KMS-11 (cell line): ENCODE measurements around the gene NPHP4.

Experiments used
- H2AFZ ChIP-seq: fragments of 200-600 bp; sonication (generic); 2 replicates; pipeline ENCODE4 v1.6.1; 2016; ENCODE audit warnings: antibody characterized with exemption, mixed run types, low read depth
- H3K27ac ChIP-seq: fragments of 200-600 bp; sonication (generic); 2 replicates; pipeline ENCODE4 v1.6.1; 2016; ENCODE audit warnings: mild to moderate bottlenecking, mixed run types
- H3K27me3 ChIP-seq: fragments of 200-600 bp; sonication (generic); 2 replicates; pipeline ENCODE4 v1.6.1; 2017; ENCODE audit warnings: mild to moderate bottlenecking, low read depth, mixed run types, moderate library complexity; ENCODE audit not compliant: insufficient read depth
- H3K36me3 ChIP-seq: fragments of 200-600 bp; sonication (generic); 2 replicates; pipeline ENCODE4 v1.6.1; 2017; ENCODE audit warnings: mild to moderate bottlenecking, mixed run types; ENCODE audit not compliant: insufficient read depth
- H3K4me1 ChIP-seq: fragments of 200-600 bp; sonication (generic); 2 replicates; pipeline ENCODE4 v1.6.1; 2016; ENCODE audit warnings: mild to moderate bottlenecking, low read depth, mixed run types; ENCODE audit not compliant: poor library complexity, severe bottlenecking
- H3K4me2 ChIP-seq: fragments of 200-600 bp; sonication (generic); 2 replicates; pipeline ENCODE4 v1.7.0; 2016; ENCODE audit warnings: mild to moderate bottlenecking, mixed run types
- H3K4me3 ChIP-seq: fragments of 200-600 bp; sonication (generic); IDR thresholded peaks from 2 replicates; pipeline ENCODE4 v1.6.1; 2017; ENCODE audit warnings: low read depth, low read length, mixed read lengths; ENCODE audit not compliant: insufficient read depth
- H3K79me2 ChIP-seq: fragments of 200-600 bp; sonication (generic); 2 replicates; pipeline ENCODE4 v1.6.1; 2016; ENCODE audit warnings: low read depth, mixed run types; ENCODE audit not compliant: insufficient read depth
- H3K9ac ChIP-seq: fragments of 200-600 bp; sonication (generic); 2 replicates; pipeline ENCODE4 v1.6.1; 2016; ENCODE audit warnings: mild to moderate bottlenecking, mixed run types
- H4K20me1 ChIP-seq: fragments of 200-600 bp; sonication (generic); 2 replicates; pipeline ENCODE4 v1.6.1; 2016; ENCODE audit warnings: mild to moderate bottlenecking, mixed run types; ENCODE audit not compliant: insufficient read depth
- TF ChIP-seq, protein P1 (sequence below): fragments of 200-600 bp; sonication (generic); conservative IDR thresholded peaks from 2 replicates; pipeline ENCODE4 v1.6.1; 2017; ENCODE audit warnings: low read depth, mild to moderate bottlenecking, antibody characterized with exemption, low read length, moderate library complexity, mixed read lengths

NPHP4 gene

DNA sequence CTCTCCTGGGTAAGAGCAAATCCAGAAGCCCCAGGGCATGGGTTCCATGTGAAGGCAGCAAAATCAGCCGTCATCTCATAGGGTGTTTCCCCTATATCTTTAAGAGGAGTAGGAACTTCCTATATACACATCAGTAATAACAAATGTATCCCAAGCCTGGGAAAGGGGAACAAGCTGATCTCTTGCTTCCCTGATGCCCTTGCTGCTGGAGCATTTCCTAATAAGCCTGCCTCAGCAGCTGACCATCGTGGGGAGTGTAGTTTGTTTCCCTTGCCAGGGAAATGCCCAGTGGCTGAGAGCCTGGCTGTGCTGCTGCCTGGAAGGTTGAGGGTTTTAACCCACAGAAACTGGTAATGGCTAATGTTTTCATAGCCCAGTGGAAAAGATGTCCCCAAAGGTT, 177.0 kb downstream of the NPHP4 start:
- Histone ChIP-seq H3K9ac (no peak overlapping the region), H3K79me2 (no peaks in the 10 kb centered on the region), H2AFZ (no peak overlapping the region), H3K4me2 (no peak overlapping the region), H3K4me3 (no peak overlapping the region), H4K20me1 (no peaks in the 10 kb centered on the region), H3K4me1 (no peaks in the 10 kb centered on the region), H3K27ac (no peak overlapping the region), H3K36me3 (no peaks in the 10 kb centered on the region), H3K27me3 (peaks cover 60% of the 10 kb centered on the region; the same call in 1 of the 2 replicates)
- TF ChIP-seq, protein P1, sequence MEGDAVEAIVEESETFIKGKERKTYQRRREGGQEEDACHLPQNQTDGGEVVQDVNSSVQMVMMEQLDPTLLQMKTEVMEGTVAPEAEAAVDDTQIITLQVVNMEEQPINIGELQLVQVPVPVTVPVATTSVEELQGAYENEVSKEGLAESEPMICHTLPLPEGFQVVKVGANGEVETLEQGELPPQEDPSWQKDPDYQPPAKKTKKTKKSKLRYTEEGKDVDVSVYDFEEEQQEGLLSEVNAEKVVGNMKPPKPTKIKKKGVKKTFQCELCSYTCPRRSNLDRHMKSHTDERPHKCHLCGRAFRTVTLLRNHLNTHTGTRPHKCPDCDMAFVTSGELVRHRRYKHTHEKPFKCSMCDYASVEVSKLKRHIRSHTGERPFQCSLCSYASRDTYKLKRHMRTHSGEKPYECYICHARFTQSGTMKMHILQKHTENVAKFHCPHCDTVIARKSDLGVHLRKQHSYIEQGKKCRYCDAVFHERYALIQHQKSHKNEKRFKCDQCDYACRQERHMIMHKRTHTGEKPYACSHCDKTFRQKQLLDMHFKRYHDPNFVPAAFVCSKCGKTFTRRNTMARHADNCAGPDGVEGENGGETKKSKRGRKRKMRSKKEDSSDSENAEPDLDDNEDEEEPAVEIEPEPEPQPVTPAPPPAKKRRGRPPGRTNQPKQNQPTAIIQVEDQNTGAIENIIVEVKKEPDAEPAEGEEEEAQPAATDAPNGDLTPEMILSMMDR, result no peak

DNA sequence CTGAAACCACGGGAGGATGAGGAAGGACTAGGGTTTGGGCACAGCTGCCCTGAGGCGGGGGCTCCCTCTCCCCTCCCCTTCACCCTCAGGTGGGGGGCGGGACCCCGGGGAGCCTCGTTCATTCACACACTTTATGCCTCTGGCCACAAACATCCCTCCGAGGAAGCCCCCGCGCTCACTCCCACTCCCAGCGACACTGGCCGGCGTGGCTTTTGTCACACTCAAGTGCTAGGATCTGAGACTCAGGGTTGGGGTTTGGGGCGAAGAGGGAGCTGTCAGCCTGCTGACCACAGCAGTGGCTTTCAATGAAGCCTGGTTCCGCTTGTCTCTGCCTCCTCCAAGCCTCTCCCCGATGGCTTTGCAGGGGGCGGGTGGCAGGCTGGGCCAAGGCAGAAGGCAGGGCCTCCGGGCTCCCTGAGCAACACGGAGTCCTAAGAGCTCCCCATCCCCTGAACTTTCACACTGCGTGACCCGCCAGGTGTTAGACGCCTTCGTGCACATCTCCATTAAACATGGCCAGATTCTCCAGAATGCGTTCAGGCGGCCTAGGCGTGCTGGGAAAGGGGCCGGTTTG, 178.1 kb downstream of the NPHP4 start:
- Histone ChIP-seq H3K9ac (no peak overlapping the region), H3K4me1 (no peaks in the 10 kb centered on the region), H4K20me1 (no peaks in the 10 kb centered on the region), H3K79me2 (no peaks in the 10 kb centered on the region), H3K27ac (no peak overlapping the region), H3K36me3 (no peaks in the 10 kb centered on the region), H3K4me3 (no peak overlapping the region), H3K4me2 (no peak overlapping the region), H2AFZ (no peak overlapping the region), H3K27me3 (peaks cover 52% of the 10 kb centered on the region; the same call in 1 of the 2 replicates)
- TF ChIP-seq, protein P1, result no peak

DNA sequence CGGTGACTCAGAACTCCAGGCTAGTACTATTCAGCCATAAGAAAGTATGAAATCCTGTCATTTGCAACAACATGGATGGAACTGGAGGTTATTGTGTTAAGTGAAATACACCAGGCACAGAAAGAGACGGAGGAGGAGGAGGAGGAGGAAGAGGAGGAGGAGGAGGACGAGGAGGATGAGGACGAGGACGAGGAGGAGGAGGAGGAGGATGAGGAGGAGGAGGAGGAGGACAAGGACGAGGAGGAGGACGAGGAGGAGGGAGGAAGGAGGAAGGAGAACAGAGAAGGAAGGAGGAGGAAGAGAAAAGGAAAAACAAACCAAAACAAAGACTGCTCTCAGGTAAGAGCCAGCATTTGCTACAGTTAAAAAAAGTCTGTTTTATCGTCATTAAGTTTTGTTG, 178.7 kb downstream of the NPHP4 start:
- H2AFZ ChIP-seq, result no peak overlapping the region
- H3K36me3 ChIP-seq, result no peaks in the 10 kb centered on the region
- peaks cover 51% of the 10 kb centered on the region; the same call in 1 of the 2 replicates for H3K27me3 ChIP-seq
- H3K79me2 ChIP-seq, result no peaks in the 10 kb centered on the region
- H3K4me1 ChIP-seq, result no peaks in the 10 kb centered on the region
- no peak overlapping the region for H3K4me2 ChIP-seq
- H3K9ac ChIP-seq, result no peak overlapping the region
- H3K27ac ChIP-seq, result no peak overlapping the region
- H4K20me1 ChIP-seq, result no peaks in the 10 kb centered on the region
- no peak overlapping the region for H3K4me3 ChIP-seq
- TF ChIP-seq, protein P1, result no peak
